HT1080 (cell line): ENCODE measurements around the gene BTBD9. TPM values are rescaled to one million over a fixed set of nuclear protein-coding genes. Genes with fewer than 3 reads are reported as not detected.

Source experiments
- DNase-seq: peaks from one replicate; pipeline ENCODE4 v3.0.0-alpha.2; 2015; ENCODE audit warnings: low read depth
- polyA plus RNA-seq, 2 experiments: library from polyadenylated mRNA; depleted of rRNA; stranded (reverse); fragments of >200 nt; gene quantifications; 2 replicates each; pipeline ENCODE4 v1.2.3, GENCODE V29; 2015
- total RNA-seq: library from RNA; depleted of rRNA; stranded (reverse); fragments of >200 nt; shearing (Covaris generic); gene quantifications from 2 replicates; pipeline ENCODE4 v1.2.3, GENCODE V29; 2014; rRNA removed

The BTBD9 gene
- 4.7 and 5.5 TPM in 2 replicates for total RNA-seq
- polyA plus RNA-seq (2015; cell fraction: cytosol; rRNA removed) = 2.2 and 2.3 TPM in 2 replicates
- 4.4 and 6.7 TPM in 2 replicates for polyA plus RNA-seq (2015; cell fraction: nucleus; rRNA removed)

- peak; percentile 75 for DNase-seq
Measured at GRCh38 chr6:38639498-38640215, at the start of gene BTBD9. TSS of gene BTBD9 (minus strand) at chr6:38639929.

DNA sequence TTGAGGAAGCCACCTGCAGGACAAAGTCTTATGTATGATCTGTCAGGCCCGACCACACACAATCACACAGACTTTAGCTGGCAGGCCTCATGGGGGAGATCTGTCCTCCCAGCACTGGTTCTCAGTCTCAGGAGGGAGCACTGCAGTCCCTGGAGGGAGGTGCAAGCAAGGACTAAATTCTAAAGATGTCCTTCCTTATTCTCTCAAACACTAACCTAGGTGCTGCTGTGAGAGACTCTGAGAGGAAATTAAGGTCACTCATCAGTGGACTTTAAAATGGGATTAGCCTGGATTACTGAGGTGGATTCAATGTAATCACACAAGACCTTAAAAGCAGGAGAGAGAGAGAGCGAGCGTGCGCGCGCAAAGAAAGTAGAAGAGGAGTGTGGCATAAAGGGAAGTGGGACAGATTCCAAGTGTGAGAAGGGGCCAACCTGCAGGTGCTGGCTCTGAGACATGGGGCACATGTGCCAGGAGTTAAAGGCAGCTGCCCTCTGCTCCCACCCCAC is 48.9 kb upstream of the BTBD9 start:
- DNase-seq = no peak

GRCh38 chr6:38687549-38687948 is 47.8 kb upstream of the BTBD9 start:
- no peak for DNase-seq

GRCh38 chr6:38687043-38687353 is 47.3 kb upstream of the BTBD9 start:
- DNase-seq = no peak

GRCh38 chr6:38686270-38687042 is 46.7 kb upstream of the BTBD9 start:
- no peak for DNase-seq

DNA sequence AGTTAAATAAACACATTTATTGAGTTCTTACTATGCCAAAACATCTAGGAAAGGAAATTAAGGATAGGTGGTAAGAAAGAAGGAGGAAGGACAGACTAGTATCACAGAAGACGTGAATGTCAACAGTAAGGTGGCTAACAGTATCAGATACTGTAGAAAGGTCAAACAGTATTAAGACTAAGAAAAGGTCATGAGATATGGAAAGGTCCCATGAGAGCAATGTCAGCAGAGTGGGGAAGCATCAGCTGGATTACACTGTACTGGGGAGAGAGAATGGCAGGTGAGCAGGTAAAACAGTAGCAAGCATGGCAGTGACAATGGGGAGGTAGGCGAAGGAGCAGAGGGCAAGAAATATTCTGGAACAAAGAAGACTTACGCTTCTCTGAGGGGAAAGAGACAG is 45.2 kb upstream of the BTBD9 start:
- no peak for DNase-seq

- DNase-seq = no peak
Measured at GRCh38 chr6:38684237-38684636, 44.5 kb upstream of the BTBD9 start.

DNA sequence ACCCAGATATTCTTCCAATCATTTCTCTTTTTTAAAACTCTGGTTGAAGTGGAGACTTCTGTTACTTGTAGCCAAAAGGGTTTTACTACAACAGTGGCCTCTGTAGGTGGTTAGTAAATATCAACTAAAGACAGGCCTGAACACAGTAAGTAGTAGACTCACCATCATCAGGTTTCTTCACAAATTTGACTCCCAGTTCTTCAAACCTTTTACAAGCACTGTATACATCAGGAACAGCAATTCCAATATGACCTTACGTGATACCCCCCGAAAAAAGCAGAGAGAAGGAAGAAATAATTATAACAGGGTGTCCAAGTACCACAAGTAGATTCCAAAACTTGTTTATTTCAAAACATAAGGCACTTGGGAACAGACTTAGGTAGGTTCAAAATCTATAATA is 42.1 kb upstream of the BTBD9 start:
- DNase-seq = no peak

DNA sequence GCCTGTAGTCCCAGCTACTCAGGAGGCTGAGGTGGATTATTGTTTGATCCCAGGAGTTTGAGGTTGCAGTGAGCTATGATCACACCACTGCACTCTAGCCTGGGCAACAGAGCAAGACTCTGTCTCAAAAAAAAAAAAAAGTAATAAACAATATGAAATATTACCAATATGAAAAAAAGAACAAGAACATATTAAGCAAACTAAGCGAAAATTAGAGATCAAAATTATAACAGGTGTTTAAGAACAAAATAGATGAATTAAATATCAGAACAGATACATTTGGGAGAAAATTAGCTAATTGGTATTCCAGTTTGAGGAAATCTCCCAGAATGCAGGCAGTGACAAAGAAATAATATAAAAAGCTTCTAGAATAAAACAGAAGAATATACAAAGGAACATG is 39.9 kb upstream of the BTBD9 start:
- DNase-seq = no peak

GRCh38 chr6:38678178-38678760 is 38.5 kb upstream of the BTBD9 start:
- no peak for DNase-seq

- DNase-seq = no peak
Measured at GRCh38 chr6:38676974-38677544, 37.3 kb upstream of the BTBD9 start.

DNA sequence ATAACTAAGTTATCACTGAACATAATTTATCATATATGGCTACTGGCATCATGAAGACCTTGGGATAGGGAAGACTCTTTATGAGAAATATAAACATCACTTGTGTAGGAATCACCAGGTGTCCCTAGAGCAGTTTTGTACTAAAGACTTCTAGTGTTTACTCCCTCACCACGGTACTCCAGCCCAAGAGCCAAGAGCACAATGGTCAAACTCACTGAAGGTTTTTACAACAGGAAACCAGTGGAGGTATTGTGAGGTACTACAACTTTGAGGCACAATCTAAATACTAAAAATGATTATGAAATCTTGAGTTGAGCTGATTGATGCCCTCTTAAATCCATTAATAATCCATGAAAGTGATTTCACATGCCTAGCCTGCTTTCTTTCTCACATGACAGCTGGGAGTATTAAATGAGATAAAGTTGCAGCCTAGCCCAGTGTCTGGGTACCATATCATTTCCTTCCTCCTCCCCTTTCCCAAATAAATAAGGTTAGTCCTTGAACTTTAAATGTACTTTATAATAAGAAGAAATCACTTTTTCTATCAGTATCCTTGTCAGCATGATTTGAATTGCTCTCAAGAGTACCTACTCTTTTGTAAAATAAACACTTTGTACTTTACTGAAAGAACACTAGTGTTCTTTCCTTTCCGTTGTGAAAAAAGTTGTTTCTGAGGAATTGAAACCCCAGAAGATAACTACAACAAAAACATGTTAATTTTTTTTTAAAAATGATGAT is 36.7 kb upstream of the BTBD9 start:
- no peak for DNase-seq

DNA sequence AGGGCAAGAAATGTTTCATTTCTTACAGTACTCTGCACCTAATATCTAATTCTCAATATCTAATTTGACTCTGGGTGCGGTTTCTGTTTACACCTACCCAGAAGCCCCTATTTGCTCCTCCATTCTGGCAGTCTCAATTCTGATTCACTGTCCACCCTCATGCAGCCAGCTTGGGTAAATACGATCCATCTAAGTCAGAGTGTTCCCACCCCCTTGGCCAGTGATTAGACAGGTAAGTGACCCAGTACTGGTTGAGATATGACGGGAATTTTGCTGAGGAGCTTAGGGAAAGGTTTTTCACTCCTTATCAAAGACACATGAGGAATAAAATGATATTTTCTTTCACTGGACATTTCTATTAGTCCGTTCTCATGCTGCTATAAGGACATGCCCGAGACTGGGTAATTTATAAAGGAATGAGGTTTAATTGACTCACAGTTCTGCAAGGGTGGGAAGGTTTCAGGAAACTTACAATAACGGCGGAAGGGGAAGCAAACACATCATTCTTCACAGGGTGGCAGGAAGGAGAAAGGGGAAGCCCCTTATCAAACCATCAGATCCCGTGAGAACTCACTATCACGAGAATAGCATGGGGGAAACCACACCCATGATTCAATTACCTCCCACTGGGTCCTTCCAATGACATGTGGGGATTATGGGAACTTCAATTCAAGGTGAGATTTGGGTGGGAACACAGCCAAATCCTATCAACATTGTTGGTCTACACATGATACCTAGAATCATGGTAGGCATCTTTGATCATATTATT is 33.9 kb upstream of the BTBD9 start:
- DNase-seq = peak; percentile 13

DNA sequence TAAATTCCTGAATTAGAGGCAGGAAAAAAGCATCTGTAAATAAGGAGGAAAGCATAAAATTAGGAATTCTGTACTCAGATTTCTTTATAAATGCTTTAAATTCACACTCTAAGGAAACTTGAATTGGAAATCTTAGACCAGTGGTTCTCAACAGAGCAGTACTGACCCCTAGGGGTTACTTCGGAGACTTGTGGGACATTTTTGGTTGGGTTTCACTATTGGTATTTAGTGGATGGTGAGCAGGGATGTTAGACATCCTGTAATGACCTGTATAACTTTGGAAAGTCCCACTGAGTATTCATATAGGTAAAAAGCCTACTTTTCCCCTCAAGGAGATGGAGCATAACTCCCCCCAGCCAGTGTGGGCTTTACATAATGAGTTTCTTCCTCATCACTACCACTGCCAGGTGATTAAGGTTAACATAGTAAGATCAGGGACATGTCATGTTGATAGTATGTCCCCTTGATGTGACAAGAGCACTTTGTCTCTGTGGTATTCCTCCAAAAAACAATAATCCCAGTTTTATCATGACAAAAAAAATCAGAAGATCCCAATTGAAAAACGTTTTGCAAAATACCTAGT is 32.2 kb upstream of the BTBD9 start:
- DNase-seq = peak; percentile 33

GRCh38 chr6:38658418-38659167 is 18.9 kb upstream of the BTBD9 start:
- DNase-seq = no peak

GRCh38 chr6:38656896-38657295 is 17.2 kb upstream of the BTBD9 start:
- no peak for DNase-seq

DNA sequence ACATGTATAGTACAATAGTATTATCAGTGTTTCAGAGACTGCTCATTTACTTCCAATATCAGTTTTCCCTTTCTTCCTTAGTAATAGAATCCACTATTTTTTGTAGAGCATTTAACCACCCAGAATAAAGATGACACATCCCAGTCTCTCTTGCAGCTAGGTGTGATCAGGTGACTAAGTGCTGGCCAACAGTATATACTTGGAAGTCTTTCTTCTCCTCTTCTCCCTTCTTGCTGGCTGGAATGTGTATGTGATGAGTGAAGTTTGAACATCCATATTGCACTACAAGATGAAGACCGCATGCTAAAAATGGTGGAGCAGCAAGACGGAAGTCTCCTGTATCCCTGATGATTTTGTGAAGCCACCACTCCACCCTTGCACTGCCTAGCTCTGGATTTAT is 14.5 kb upstream of the BTBD9 start:
- no peak for DNase-seq

DNA sequence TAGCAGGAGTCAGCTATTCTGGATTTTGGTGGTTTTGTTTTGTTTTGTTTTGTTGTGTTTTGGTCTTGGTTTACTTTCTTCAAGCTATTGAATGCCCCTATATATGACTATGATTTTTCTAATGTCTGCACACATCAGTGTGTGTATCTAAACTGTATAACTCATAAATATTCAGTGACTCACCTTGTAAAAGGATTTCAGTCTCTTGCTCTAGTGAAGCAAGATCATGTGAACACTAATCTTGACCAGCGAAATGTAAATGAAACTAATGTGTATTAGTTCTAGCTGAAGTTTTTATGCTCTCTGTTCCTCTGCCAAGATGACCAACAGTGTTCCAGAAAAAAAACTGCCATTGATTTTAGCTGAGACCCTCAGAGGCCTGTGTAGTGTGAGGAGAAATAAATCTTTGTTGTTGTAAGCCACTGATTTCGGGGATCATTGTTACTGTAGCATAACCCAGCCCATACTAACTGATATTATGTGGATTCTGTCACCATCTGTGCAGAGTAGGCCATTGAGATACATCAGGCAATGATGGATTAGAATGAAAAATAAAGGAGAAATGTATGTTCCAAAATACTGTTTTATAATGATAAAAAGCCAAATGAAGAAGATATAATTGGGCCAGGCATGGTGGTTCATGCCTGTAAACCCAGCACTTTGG is 11.5 kb upstream of the BTBD9 start:
- no peak for DNase-seq
